ENCODE data around the gene NUDC.

- no peak for TF ChIP-seq POLR2A (IDR thresholded peaks at IDR 0.05)
- TF ChIP-seq CTCF (IDR thresholded peaks at IDR 0.05): no peak
Measured at GRCh38 chr1:26970810-26971209, 49.3 kb downstream of the NUDC start.

All from uterus (tissue), 2 donors.